Thyroid gland (tissue), 4 donors: ENCODE results near the gene C1orf87. TPM values are rescaled to one million over a fixed set of nuclear protein-coding genes. Genes with fewer than 3 reads are reported as not detected.

ENCODE experiments used
- DNase-seq, 2 donors: peaks; one replicate each; pipeline ENCODE4 v3.0.0-alpha.2; 2019
- H3K27ac ChIP-seq, 3 donors: fragments of 200-600 bp; sonication (generic); 1 replicate in 2 of 3; 2 replicates in 1 of 3; pipeline ENCODE4 v1.5.1; 2016 to 2019; ENCODE audit warnings: mild to moderate bottlenecking in 1 of 3, moderate library complexity in 1 of 3
- H3K27me3 ChIP-seq: fragments of 200-600 bp; sonication (generic); one replicate; pipeline ENCODE4 v1.5.1; 2019
- H3K36me3 ChIP-seq, 2 donors: fragments of 200-600 bp; sonication (generic); one replicate each; pipeline ENCODE4 v1.5.1; 2016 to 2019
- H3K4me1 ChIP-seq, 2 donors: fragments of 200-600 bp; sonication (generic); one replicate each; pipeline ENCODE4 v1.5.1; 2017 to 2019
- H3K4me3 ChIP-seq, 3 donors: fragments of 200-600 bp; sonication (generic); replicated peaks in 1 of 3; 1 replicate in 2 of 3; 2 replicates in 1 of 3; pipeline ENCODE4 v1.5.1; 2016; ENCODE audit warnings: mild to moderate bottlenecking in 1 of 3
- H3K9me3 ChIP-seq: fragments of 200-600 bp; sonication (generic); one replicate; pipeline ENCODE4 v1.5.1; 2017
- POLR2A ChIP-seq, 2 donors: fragments of 450-650 bp; IDR thresholded peaks; one replicate each; pipeline ENCODE4 v1.6.1; 2017; ENCODE audit warnings: antibody characterized with exemption in 2 of 2, mild to moderate bottlenecking in 2 of 2, moderate library complexity in 1 of 2
- WGBS, 2 donors: methylation state at CpG; one replicate each; pipeline ENCODE4 v1.1.5; 2017; 5-methylcytosine and 5-hydroxymethylcytosine counted together
- intact Hi-C: fragments of 100-400 bp; cut with DNase I; formaldehyde crosslinking; loops from one replicate; pipeline ENCODE4 v1.15.1; 2023
- total RNA-seq, 4 donors: library from RNA; depleted of rRNA; stranded (reverse); fragments of >200 nt; gene quantifications; one replicate each; pipeline ENCODE4 v1.2.3, GENCODE V29; 2016
- TF ChIP-seq, protein P1 (sequence below), 6 experiments: fragments of 200-600 bp in 3 of 6; fragments of 450-650 bp in 3 of 6; sonication (generic) in 3 of 6; IDR thresholded peaks; one replicate each; pipeline ENCODE4 v1.5.1; 2016 to 2019; ENCODE audit warnings: antibody characterized with exemption in 6 of 6, mild to moderate bottlenecking in 2 of 6, inconsistent platforms in 1 of 6, moderate library complexity in 1 of 6

The C1orf87 gene
- total RNA-seq, 4 donors from 2014 or later = not detected

DNA sequence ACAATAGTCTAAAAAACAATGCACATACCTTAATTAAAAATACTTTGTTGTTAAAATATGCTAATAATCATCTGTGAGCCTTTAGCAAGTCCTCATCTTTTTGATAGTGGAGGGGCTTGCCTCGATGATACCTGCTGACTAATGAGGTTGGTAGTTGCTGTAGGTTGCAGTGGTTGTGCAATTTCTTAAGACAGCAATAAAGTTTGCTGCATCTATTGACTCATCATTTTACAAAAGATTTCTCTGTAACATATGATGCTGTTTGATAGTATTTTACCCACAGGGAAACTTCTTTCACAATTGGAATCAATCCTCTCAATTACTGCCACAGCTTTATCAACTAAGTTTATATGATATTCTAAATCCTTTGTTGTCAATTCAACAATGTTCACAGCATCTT lies 7.6 kb downstream of the C1orf87 start:
- H3K27me3 ChIP-seq = no peaks in the 10 kb centered on the region
- intact Hi-C loops = no loop called here
- H3K9me3 ChIP-seq = no peaks in the 10 kb centered on the region
- WGBS, 2 donors = 78 to 83% methylated on average over 1 of the region's 1 CpG
- H3K4me1 ChIP-seq = no peaks in the 10 kb centered on the region
- no peak for DNase-seq
- H3K4me3 ChIP-seq = no peak overlapping the region
- H3K36me3 ChIP-seq = no peaks in the 10 kb centered on the region
- TF ChIP-seq, protein P1, sequence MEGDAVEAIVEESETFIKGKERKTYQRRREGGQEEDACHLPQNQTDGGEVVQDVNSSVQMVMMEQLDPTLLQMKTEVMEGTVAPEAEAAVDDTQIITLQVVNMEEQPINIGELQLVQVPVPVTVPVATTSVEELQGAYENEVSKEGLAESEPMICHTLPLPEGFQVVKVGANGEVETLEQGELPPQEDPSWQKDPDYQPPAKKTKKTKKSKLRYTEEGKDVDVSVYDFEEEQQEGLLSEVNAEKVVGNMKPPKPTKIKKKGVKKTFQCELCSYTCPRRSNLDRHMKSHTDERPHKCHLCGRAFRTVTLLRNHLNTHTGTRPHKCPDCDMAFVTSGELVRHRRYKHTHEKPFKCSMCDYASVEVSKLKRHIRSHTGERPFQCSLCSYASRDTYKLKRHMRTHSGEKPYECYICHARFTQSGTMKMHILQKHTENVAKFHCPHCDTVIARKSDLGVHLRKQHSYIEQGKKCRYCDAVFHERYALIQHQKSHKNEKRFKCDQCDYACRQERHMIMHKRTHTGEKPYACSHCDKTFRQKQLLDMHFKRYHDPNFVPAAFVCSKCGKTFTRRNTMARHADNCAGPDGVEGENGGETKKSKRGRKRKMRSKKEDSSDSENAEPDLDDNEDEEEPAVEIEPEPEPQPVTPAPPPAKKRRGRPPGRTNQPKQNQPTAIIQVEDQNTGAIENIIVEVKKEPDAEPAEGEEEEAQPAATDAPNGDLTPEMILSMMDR (IDR thresholded peaks at IDR 0.05) = no peak
- no peak for TF ChIP-seq POLR2A (IDR thresholded peaks at IDR 0.05)
- no peak overlapping the region for H3K27ac ChIP-seq

DNA sequence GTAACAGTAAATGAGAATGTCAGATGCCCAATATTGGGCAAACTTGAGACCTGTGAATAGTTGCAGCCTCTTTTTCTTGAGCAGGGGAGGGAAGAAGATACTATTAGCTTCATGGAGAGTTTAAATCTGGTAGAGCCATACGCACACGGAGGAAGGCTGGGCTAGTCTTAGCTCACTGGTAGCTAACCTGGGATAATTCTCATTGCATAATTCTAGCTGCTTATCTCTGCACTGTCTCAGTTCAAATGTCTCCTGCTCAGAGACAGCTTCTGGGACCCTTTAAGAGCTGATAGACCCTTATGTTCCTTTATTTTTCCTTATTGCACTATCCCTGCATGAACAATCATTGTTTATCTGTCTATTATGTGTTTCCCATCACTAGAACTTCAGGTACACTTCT lies 8.4 kb downstream of the C1orf87 start:
- 91 to 93% methylated on average over 2 of the region's 2 CpGs for whole genome bisulfite sequencing, 2 donors
- H3K36me3 ChIP-seq = no peaks in the 10 kb centered on the region
- H3K4me3 ChIP-seq = no peak overlapping the region
- no peak for TF ChIP-seq POLR2A (IDR thresholded peaks at IDR 0.05)
- TF ChIP-seq, protein P1 (IDR thresholded peaks at IDR 0.05) = no peak
- intact Hi-C loops = no loop called here
- no peaks in the 10 kb centered on the region for H3K9me3 ChIP-seq
- no peaks in the 10 kb centered on the region for H3K27me3 ChIP-seq
- no peak overlapping the region for H3K27ac ChIP-seq
- DNase-seq = no peak
- no peaks in the 10 kb centered on the region for H3K4me1 ChIP-seq

DNA sequence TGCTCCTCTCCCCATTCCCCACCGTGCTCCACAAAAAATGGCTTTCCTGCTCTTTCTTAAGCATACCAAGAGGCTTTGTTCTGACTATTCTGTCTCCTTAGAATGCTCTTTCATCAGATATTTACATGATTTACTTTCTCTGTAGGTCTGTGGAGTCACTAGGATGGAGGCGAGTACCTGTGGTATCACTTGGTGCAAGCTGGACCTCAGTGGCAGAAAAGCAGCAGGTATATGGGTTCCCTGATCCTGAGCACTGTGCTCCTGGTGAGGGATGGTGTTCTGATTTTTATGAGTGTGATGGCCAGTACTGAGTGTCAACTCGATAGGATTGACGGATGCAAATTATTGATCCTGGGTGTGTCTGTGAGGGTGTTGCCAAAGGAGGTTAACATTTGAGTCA lies 10.0 kb downstream of the C1orf87 start:
- Histone ChIP-seq H3K27me3 (no peaks in the 10 kb centered on the region), H3K4me1 (no peaks in the 10 kb centered on the region), H3K27ac (no peak overlapping the region), H3K36me3 (no peaks in the 10 kb centered on the region), H3K4me3 (no peak overlapping the region), H3K9me3 (no peaks in the 10 kb centered on the region)
- DNase-seq = no peak
- intact Hi-C loops = no loop called here
- TF ChIP-seq, protein P1 (IDR thresholded peaks at IDR 0.05) = no peak
- no peak for TF ChIP-seq POLR2A (IDR thresholded peaks at IDR 0.05)
- WGBS, 2 donors = 88 to 89% methylated on average over 4 of the region's 4 CpGs

DNA sequence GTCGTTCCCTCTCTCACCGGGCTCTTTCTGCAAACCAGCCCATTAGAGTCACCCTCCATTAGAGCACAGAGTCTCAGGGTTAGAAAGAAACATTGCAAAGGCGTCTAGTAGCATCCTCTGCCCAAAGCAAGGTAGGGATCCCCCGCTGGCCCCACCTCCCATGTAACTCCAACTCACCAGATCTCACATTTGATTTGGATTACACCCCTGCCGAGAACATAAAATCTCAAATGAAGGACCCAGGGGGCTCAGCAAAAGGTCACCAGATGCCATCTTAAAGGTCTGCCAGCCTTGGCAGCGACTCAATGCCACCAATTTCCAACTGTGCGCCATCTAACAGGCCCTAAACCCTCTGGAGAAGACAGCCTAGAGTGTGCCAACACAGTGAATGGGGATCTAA lies 14.1 kb downstream of the C1orf87 start:
- Histone ChIP-seq H3K4me3 (no peak overlapping the region), H3K9me3 (no peaks in the 10 kb centered on the region), H3K4me1 (no peaks in the 10 kb centered on the region), H3K36me3 (no peaks in the 10 kb centered on the region), H3K27ac (no peak overlapping the region), H3K27me3 (no peaks in the 10 kb centered on the region)
- 87 to 91% methylated on average over 7 of the region's 7 CpGs for WGBS, 2 donors
- DNase-seq = no peak
- intact Hi-C loops = no loop called here
- TF ChIP-seq, protein P1 (IDR thresholded peaks at IDR 0.05) = no peak
- TF ChIP-seq POLR2A (IDR thresholded peaks at IDR 0.05) = no peak

DNA sequence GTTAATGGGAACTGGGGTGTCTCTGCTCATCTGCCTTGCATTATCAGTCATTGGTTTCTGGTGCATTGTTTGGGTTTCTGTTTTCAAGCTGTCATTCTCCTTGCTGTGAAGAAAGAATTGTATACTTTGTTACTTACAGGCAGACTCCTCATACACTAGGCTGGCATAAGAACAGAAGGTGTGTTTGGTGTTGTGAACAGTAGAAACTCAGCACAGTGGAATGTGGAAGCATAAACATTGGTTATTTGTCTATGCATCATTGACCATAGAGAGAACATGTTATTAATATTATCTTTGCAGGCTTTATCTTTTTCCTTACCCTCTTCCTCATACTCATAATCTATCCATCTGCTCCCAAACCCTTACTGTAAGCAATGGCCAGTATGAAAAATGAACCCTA lies 18.2 kb downstream of the C1orf87 start:
- no peak overlapping the region for H3K27ac ChIP-seq
- H3K4me3 ChIP-seq = no peak overlapping the region
- no peak for DNase-seq
- no peaks in the 10 kb centered on the region for H3K9me3 ChIP-seq
- no peaks in the 10 kb centered on the region for H3K36me3 ChIP-seq
- TF ChIP-seq POLR2A (IDR thresholded peaks at IDR 0.05) = no peak
- no peaks in the 10 kb centered on the region for H3K4me1 ChIP-seq
- no peaks in the 10 kb centered on the region for H3K27me3 ChIP-seq
- intact Hi-C loops = no loop called here

DNA sequence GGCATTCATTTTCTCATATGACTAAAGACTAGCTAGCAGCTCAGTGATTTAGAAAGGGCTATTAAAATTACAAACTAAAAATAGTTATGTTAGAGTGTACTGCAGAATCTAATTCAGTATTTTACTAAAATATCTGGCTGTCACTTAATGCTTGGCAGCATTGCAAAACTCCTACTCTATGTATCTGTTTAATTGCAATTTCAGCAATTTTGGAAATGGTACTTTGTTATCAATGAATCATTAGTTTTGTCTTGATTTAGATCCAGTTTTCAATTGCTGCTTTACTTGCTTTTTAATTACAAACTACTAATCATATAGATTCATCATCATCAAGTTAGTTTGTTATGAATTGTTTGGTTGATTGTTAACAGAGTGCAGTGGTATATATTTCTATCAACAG lies 19.2 kb downstream of the C1orf87 start:
- DNase-seq = no peak
- TF ChIP-seq, protein P1 (IDR thresholded peaks at IDR 0.05) = no peak
- TF ChIP-seq POLR2A (IDR thresholded peaks at IDR 0.05) = no peak
- H3K36me3 ChIP-seq = no peaks in the 10 kb centered on the region
- H3K9me3 ChIP-seq = no peaks in the 10 kb centered on the region
- no peaks in the 10 kb centered on the region for H3K4me1 ChIP-seq
- no peak overlapping the region for H3K27ac ChIP-seq
- intact Hi-C loops = no loop called here
- H3K27me3 ChIP-seq = no peaks in the 10 kb centered on the region
- no peak overlapping the region for H3K4me3 ChIP-seq
